Activated CD4-positive, alpha-beta T cell treated with anti-CD3 and anti-CD28 coated beads, Interleukin-2, Interleukin-4, amounts not matched to agents 100 ng/mL and 50 ng/mL, durations not matched to agents 16 hours and 8 hours (primary cell): ENCODE measurements around the gene USP17L11.
"Not testable (repeated sequence)": the region's sequence is repeated elsewhere in the genome, so short reads cannot be mapped to it uniquely, and the experiment has no call there.

Experiments
- DNase-seq: peaks from one replicate; pipeline ENCODE4 v3.0.0-alpha.2; 2020; ENCODE audit warnings: low spot score

Gene USP17L11, protein sequence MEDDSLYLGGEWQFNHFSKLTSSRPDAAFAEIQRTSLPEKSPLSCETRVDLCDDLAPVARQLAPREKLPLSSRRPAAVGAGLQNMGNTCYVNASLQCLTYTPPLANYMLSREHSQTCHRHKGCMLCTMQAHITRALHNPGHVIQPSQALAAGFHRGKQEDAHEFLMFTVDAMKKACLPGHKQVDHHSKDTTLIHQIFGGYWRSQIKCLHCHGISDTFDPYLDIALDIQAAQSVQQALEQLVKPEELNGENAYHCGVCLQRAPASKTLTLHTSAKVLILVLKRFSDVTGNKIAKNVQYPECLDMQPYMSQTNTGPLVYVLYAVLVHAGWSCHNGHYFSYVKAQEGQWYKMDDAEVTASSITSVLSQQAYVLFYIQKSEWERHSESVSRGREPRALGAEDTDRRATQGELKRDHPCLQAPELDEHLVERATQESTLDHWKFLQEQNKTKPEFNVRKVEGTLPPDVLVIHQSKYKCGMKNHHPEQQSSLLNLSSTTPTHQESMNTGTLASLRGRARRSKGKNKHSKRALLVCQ

DNA sequence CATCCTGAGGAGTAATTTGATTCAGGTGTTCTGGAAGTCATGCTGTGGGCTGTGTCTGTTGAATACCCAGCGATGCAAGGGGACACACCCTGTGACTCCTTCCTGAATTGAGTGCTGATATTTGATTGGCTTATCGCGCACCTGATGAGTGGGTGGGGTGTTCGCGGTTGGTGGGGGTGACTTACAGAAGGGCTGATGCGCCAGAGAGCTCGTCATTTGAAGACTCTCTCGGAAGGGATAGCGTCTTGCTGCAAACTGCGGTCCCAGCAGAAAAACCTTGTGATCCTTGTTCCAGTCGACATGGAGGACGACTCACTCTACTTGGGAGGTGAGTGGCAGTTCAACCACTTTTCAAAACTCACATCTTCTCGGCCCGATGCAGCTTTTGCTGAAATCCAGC lies at the start of gene USP17L11:
Gene USP17L11 (plus strand): TSS at position 301 of the 400 bp plus-strand sequence. CDS start 0 bp downstream, at position 301.
- not testable (repeated sequence) for DNase-seq

DNA sequence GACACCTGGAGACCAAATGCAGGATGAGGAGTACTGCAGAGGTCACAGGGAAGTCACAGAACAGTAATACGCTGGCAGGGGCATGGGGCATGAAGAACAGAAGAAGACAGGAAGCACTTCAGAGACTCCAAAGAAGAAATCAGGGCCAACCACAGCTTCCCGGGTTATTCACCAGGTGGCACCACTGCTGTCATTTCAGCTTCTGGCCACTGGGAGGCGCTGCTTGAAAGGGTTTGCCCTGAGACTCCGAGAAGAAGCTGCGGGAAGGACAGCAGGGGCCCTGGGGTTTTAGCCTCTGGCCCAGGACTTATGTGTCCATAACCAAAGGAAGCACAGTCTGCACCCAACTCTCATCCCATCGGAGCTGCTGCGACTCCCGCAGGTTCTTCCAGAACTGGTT lies 49.2 kb upstream of the USP17L11 start:
- not testable (repeated sequence) for DNase-seq

DNA sequence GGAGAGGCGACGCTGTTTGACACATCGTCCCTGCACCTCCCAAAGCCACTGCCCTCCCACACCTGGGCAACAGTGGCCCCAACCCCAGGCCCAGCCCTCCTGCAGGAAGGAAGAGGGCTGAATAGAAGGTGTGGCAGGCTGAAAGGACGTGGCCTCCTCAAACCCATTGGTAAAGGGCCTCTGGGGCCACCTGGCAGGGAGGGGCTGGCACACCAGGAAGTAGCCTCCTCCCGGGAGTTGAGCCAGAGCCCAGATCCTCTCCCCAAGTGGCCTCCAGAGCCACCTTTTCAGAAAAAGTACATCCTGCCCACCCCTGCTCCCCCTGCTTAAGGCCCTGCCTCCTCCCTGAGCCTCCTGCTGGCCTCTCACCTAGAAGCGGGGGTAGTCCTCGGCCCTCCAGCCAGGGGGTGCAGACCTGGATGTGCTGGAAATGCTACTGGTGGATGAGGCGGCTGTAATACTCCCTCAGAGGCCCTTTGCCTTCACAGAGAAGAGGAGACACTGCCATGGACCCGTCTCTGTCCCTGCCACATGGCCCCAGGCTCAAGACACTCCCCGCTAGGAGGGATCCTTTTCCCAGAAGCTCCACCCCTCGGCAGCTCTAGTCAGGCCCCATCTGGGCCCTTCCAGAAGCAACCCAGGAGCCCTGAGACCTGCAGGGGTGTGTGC lies 45.3 kb upstream of the USP17L11 start, which contains the start of gene FAM90A26:
Gene FAM90A26 (plus strand): TSS at position 619 of the 669 bp plus-strand sequence. CDS start 2,764 bp downstream, outside the sequence.
- DNase-seq: not testable (repeated sequence)

DNA sequence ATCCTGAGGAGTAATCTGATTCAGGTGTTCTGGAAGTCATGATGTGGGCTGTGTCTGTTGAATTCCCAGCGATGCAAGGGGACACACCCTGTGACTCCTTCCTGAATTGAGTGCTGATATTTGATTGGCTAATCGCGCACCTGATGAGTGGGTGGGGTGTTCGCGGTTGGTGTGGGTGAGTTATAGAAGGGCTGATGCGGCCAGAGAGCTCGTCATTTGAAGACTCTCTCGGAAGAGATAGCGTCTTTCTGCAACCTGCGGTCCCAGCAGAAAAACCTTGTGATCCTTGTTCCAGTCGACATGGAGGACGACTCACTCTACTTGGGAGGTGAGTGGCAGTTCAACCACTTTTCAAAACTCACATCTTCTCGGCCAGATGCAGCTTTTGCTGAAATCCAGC lies 4.8 kb upstream of the USP17L11 start, which contains the start of gene USP17L10:
Gene USP17L10 (plus strand): TSS at position 301 of the 400 bp plus-strand sequence. CDS start 0 bp downstream, at position 301.
- not testable (repeated sequence) for DNase-seq

DNA sequence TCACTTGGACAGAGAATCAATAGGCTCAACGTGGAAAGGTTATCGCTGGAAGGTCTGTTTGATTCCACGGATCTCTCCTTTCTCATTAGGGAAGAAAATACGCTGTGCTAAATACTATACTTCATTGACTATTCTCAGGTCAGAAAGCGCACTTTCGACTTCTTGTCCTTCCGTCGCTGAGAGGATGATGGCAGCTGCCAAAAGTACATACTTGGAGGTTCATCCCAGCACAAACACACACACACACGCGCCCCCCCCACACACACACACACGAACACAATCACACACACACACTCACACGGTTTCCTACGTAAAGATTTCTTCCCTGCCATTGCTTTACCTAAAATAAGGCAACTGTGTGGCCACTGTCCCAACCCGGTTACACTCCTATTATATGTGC lies 504 bp upstream of the USP17L11 start:
- DNase-seq: not testable (repeated sequence)

DNA sequence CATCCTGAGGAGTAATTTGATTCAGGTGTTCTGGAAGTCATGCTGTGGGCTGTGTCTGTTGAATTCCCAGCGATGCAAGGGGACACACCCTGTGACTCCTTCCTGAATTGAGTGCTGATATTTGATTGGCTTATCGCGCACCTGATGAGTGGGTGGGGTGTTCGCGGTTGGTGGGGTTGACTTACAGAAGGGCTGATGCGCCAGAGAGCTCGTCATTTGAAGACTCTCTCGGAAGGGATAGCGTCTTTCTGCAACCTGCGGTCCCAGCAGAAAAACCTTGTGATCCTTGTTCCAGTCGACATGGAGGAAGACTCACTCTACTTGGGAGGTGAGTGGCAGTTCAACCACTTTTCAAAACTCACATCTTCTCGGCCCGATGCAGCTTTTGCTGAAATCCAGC lies 4.6 kb downstream of the USP17L11 start, which contains the start of gene USP17L12:
Gene USP17L12 (plus strand): TSS at position 301 of the 400 bp plus-strand sequence. CDS start 0 bp downstream, at position 301.
- DNase-seq: not testable (repeated sequence)

DNA sequence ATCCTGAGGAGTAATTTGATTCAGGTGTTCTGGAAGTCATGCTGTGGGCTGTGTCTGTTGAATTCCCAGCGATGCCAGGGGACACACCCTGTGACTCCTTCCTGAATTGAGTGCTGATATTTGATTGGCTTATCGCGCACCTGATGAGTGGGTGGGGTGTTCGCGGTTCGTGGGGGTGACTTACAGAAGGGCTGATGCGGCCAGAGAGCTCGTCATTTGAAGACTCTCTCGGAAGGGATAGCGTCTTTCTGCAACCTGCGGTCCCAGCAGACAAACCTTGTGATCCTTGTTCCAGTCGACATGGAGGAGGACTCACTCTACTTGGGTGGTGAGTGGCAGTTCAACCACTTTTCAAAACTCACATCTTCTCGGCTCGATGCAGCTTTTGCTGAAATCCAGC lies 9.4 kb downstream of the USP17L11 start, which contains the start of gene USP17L13:
Gene USP17L13 (plus strand): TSS at position 301 of the 400 bp plus-strand sequence. CDS start 0 bp downstream, at position 301.
- not testable (repeated sequence) for DNase-seq

DNA sequence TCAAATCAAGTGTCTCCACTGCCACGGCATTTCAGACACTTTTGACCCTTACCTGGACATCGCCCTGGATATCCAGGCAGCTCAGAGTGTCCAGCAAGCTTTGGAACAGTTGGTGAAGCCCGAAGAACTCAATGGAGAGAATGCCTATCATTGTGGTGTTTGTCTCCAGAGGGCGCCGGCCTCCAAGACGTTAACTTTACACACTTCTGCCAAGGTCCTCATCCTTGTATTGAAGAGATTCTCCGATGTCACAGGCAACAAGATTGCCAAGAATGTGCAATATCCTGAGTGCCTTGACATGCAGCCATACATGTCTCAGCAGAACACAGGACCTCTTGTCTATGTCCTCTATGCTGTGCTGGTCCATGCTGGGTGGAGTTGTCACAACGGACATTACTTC lies 15.0 kb downstream of the USP17L11 start:
- DNase-seq: peak; percentile 0

DNA sequence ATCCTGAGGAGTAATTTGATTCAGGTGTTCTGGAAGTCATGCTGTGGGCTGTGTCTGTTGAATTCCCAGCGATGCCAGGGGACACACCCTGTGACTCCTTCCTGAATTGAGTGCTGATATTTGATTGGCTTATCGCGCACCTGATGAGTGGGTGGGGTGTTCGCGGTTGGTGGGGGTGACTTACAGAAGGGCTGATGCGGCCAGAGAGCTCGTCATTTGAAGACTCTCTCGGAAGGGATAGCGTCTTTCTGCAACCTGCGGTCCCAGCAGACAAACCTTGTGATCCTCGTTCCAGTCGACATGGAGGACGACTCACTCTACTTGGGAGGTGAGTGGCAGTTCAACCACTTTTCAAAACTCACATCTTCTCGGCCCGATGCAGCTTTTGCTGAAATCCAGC lies 18.9 kb downstream of the USP17L11 start, which contains the start of gene USP17L15:
Gene USP17L15 (plus strand): TSS at position 301 of the 400 bp plus-strand sequence. CDS start 0 bp downstream, at position 301.
- DNase-seq: not testable (repeated sequence)

DNA sequence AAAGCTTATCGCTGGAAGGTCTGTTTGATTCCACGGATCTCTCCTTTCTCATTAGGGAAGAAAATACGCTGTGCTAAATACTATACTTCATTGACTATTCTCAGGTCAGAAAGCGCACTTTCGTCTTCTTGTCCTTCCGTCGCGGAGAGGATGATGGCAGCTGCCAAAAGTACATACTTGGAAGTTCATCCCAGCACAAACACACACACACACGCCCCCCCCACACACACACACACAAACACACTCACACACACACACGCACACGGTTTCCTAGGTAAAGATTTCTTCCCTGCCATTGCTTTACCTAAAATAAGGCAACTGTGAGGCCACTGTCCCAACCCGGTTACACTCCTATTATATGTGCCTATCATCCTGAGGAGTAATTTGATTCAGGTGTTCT lies 23.3 kb downstream of the USP17L11 start:
- not testable (repeated sequence) for DNase-seq

DNA sequence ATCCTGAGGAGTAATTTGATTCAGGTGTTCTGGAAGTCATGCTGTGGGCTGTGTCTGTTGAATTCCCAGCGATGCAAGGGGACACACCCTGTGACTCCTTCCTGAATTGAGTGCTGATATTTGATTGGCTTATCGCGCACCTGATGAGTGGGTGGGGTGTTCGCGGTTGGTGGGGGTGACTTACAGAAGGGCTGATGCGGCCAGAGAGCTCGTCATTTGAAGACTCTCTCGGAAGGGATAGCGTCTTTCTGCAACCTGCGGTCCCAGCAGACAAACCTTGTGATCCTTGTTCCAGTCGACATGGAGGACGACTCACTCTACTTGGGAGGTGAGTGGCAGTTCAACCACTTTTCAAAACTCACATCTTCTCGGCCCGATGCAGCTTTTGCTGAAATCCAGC lies 28.4 kb downstream of the USP17L11 start, which contains the start of gene USP17L17:
Gene USP17L17 (plus strand): TSS at position 301 of the 400 bp plus-strand sequence. CDS start 0 bp downstream, at position 301.
- not testable (repeated sequence) for DNase-seq

DNA sequence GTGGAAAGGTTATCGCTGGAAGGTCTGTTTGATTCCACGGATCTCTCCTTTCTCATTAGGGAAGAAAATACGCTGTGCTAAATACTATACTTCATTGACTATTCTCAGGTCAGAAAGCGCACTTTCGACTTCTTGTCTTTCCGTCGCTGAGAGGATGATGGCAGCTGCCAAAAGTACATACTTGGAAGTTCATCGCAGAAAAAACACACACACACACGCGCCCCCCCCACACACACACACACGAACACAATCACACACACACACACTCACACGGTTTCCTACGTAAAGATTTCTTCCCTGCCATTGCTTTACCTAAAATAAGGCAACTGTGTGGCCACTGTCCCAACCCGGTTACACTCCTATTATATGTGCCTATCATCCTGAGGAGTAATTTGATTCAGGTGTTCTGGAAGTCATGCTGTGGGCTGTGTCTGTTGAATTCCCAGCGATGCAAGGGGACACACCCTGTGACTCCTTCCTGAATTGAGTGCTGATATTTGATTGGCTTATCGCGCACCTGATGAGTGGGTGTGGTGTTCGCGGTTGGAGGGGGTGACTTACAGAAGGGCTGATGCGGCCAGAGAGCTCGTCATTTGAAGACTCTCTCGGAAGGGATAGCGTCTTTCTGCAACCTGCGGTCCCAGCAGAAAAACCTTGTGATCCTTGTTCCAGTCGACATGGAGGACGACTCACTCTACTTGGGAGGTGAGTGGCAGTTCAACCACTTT lies 32.9 kb downstream of the USP17L11 start, which contains the start of gene USP17L18:
Gene USP17L18 (plus strand): TSS at position 678 of the 728 bp plus-strand sequence. CDS start 0 bp downstream, at position 678.
- peak; percentile 0 for DNase-seq

DNA sequence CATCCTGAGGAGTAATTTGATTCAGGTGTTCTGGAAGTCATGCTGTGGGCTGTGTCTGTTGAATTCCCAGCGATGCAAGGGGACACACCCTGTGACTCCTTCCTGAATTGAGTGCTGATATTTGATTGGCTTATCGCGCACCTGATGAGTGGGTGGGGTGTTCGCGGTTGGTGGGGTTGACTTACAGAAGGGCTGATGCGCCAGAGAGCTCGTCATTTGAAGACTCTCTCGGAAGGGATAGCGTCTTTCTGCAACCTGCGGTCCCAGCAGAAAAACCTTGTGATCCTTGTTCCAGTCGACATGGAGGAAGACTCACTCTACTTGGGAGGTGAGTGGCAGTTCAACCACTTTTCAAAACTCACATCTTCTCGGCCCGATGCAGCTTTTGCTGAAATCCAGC lies 37.9 kb downstream of the USP17L11 start, which contains the start of gene USP17L19:
Gene USP17L19 (plus strand): TSS at position 301 of the 400 bp plus-strand sequence. CDS start 0 bp downstream, at position 301.
- not testable (repeated sequence) for DNase-seq

DNA sequence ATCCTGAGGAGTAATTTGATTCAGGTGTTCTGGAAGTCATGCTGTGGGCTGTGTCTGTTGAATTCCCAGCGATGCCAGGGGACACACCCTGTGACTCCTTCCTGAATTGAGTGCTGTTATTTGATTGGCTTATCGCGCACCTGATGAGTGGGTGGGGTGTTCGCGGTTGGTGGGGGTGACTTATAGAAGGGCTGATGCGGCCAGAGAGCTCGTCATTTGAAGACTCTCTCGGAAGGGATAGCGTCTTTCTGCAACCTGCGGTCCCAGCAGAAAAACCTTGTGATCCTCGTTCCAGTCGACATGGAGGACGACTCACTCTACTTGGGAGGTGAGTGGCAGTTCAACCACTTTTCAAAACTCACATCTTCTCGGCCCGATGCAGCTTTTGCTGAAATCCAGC lies 42.6 kb downstream of the USP17L11 start, which contains the start of gene USP17L20:
Gene USP17L20 (plus strand): TSS at position 301 of the 400 bp plus-strand sequence. CDS start 0 bp downstream, at position 301.
- DNase-seq: not testable (repeated sequence)

DNA sequence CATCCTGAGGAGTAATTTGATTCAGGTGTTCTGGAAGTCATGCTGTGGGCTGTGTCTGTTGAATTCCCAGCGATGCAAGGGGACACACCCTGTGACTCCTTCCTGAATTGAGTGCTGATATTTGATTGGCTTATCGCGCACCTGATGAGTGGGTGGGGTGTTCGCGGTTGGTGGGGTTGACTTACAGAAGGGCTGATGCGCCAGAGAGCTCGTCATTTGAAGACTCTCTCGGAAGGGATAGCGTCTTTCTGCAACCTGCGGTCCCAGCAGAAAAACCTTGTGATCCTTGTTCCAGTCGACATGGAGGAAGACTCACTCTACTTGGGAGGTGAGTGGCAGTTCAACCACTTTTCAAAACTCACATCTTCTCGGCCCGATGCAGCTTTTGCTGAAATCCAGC lies 47.4 kb downstream of the USP17L11 start, which contains the start of gene USP17L21:
Gene USP17L21 (plus strand): TSS at position 301 of the 400 bp plus-strand sequence. CDS start 0 bp downstream, at position 301.
- not testable (repeated sequence) for DNase-seq
